Brain microvascular endothelial cell (primary cell): ENCODE data around the gene DENR.
"Not testable (repeated sequence)": the region's sequence is repeated elsewhere in the genome, so short reads cannot be mapped to it uniquely, and the experiment has no call there.

ENCODE experiments used
- DNase-seq: peaks from one replicate; pipeline ENCODE4 v3.0.0-alpha.2; 2020
- H3K27ac ChIP-seq: fragments of 250-450 bp; sonication (Bioruptor Pico); 2 replicates; pipeline ENCODE4 v1.5.1; 2020; ENCODE audit warnings: mild to moderate bottlenecking, moderate library complexity
- H3K27me3 ChIP-seq: fragments of 250-450 bp; sonication (Bioruptor Pico); replicated peaks from 2 replicates; pipeline ENCODE4 v1.5.1; 2020; ENCODE audit warnings: mild to moderate bottlenecking
- H3K36me3 ChIP-seq: fragments of 250-450 bp; sonication (Bioruptor Pico); replicated peaks from 2 replicates; pipeline ENCODE4 v1.5.1; 2020; ENCODE audit warnings: mild to moderate bottlenecking
- H3K4me3 ChIP-seq: 2 replicates; pipeline ENCODE4 v1.5.1; 2011; ENCODE audit warnings: low read depth, mild to moderate bottlenecking, control low read depth, low read length, moderate library complexity
- in situ Hi-C: cut with HindIII; loops from 2 replicates; pipeline ENCODE4 v1.10.0; 2017; ENCODE audit warnings: low sequenced_read_pairs, low pct_ligation_motif_present
- TF ChIP-seq, protein P1 (sequence below): IDR thresholded peaks from 2 replicates; pipeline ENCODE4 v1.5.1; 2011; ENCODE audit warnings: low read depth, mild to moderate bottlenecking, moderate library complexity, low read length, control low read depth, inconsistent platforms; ENCODE audit errors: missing control alignments

Gene DENR

GRCh38 chr12:122752464-122753318, at the start of gene DENR:
Gene DENR, plus strand, starts transcription at chr12:122752824. Its CDS starts 878 bp downstream, at chr12:122753702.
- Histone ChIP-seq H3K27ac (peak within 1 kb of the TSS; percentile 83), H3K36me3 (peaks cover 23% of the 10 kb centered on the region), H3K27me3 (no peaks in the 10 kb centered on the region), H3K4me3 (peak within 1 kb of the TSS; percentile 94)
- DNase-seq, result peak; percentile 94
- TF ChIP-seq, protein P1, sequence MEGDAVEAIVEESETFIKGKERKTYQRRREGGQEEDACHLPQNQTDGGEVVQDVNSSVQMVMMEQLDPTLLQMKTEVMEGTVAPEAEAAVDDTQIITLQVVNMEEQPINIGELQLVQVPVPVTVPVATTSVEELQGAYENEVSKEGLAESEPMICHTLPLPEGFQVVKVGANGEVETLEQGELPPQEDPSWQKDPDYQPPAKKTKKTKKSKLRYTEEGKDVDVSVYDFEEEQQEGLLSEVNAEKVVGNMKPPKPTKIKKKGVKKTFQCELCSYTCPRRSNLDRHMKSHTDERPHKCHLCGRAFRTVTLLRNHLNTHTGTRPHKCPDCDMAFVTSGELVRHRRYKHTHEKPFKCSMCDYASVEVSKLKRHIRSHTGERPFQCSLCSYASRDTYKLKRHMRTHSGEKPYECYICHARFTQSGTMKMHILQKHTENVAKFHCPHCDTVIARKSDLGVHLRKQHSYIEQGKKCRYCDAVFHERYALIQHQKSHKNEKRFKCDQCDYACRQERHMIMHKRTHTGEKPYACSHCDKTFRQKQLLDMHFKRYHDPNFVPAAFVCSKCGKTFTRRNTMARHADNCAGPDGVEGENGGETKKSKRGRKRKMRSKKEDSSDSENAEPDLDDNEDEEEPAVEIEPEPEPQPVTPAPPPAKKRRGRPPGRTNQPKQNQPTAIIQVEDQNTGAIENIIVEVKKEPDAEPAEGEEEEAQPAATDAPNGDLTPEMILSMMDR, result peak; percentile 89
- in situ Hi-C loops, result loop anchor here (25.0 kb wide), 1 partner anchor 115 kb away; no protein-coding TSS in a partner anchor

DNA sequence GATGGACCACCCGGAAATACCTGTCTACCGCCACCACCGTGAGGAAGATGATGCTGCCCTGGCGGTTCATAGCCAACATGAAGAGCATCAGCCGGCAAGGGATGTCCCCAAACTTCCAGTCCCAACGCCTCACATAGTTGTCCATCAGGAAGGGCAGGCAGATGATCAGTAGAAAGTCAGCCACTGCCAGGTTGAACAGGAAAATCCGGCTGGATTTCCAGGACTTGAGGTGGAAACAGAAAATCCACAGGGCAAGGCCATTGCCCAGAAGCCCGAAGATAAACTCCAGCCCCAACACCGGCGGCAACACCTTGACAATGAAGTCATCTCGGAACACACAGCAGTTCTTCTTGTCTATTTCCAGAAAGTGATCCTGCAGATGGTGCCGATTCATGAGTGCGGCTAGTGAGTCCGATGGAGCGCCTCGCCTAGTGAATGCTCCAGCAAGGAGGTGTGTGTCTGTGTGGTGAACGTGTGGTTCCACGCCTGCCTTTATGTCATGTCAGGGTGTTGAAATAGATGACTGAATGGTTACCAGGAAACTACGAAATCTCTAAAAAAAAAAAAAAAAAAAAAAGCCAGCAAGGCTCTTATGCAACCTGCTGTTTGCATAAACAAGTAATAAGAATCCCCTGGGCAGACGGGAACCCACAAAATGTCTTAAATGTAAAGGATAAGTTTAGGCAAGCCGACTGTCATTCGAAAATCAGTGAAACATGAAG, 49.6 kb upstream of the DENR start, which contains the start of gene HCAR2:
Gene HCAR2 (minus strand): TSS at position 468 of the 722 bp plus-strand sequence. CDS start 74 bp downstream, at position 394.
- in situ Hi-C loops, H3K27ac ChIP-seq, H3K4me3 ChIP-seq, DNase-seq, H3K36me3 ChIP-seq, H3K27me3 ChIP-seq: not testable (repeated sequence)

GRCh38 chr12:122703841-122704240, 48.8 kb upstream of the DENR start:
- DNase-seq, H3K27ac ChIP-seq, H3K27me3 ChIP-seq, H3K36me3 ChIP-seq, in situ Hi-C loops, H3K4me3 ChIP-seq: not testable (repeated sequence)

DNA sequence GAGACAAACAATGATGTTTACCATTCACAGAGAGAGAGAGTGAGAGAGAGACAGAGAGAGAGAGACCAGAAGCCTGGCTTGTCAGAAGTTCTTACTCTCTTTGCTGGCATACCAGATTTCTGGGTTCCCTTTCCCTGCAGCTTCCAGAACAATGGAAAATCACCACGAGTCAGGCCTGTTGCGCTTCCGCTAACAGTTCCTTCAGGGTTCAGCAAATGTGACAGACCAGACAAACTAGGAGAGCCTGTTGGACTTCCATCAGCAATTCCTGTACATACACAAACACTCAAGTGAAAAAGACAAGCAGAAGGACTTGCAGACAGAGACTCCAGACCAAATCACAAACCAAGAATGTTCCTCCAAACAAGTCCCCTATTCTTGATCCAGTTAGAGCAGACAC, 43.3 kb upstream of the DENR start:
- H3K36me3 ChIP-seq, in situ Hi-C loops, DNase-seq, H3K4me3 ChIP-seq, H3K27me3 ChIP-seq, H3K27ac ChIP-seq: not testable (repeated sequence)

GRCh38 chr12:122710341-122710740, 42.3 kb upstream of the DENR start:
- H3K36me3 ChIP-seq, H3K4me3 ChIP-seq, DNase-seq, H3K27ac ChIP-seq, in situ Hi-C loops, H3K27me3 ChIP-seq: not testable (repeated sequence)

DNA sequence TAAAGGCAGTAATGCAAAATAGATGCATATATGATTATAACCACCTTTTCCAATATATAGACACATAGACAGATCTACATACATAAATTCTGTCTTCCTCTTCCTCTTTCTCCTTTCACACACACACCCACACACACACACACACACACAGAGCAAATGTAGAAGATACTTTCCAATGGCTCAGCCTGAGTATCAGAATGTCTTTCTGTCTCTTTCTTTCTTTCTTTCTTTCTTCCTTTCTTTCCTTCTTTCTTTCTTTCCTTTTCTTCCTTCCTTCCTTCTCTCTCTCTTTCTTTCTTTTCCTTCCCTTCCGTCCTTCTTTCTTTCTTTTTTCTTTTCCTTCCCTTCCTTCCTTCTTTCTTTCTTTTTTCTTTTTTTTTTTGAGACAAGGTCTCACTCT, 41.4 kb upstream of the DENR start:
- in situ Hi-C loops, H3K4me3 ChIP-seq, H3K27me3 ChIP-seq, H3K36me3 ChIP-seq, H3K27ac ChIP-seq, DNase-seq: not testable (repeated sequence)

DNA sequence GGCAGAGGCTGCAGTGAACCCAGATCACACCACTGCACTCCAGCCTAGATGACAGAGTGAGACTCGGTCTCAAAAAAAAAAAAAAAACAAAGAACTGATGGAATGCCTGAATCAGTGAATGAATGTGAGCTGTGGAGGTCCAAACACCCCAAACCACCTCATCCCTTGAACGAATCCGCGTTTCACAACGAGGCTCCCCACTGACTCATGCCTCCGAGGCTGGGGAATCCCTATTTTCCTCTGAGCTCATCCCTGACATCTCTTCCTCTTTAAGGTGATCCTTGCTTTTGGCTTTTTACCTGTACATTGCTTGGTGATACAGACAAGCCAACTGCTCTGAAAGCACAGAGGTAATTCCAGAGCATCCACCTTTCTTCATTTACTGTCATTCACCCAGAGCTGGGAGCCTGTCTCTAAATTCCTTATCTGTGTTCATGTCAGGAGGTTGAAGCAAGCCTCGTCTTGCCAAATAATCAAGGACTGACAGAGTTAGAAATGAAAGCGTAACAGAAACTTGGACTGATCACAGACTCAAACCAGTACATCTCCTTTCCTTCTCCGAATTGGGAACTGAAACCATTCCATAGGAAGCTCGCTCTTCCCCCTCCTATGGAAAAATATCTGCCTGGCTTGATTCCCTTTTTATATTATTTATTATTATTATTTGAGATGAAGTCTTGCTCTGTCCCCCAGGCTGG, 39.0 kb upstream of the DENR start:
- H3K27ac ChIP-seq, H3K36me3 ChIP-seq, H3K27me3 ChIP-seq, in situ Hi-C loops, DNase-seq, H3K4me3 ChIP-seq: not testable (repeated sequence)

DNA sequence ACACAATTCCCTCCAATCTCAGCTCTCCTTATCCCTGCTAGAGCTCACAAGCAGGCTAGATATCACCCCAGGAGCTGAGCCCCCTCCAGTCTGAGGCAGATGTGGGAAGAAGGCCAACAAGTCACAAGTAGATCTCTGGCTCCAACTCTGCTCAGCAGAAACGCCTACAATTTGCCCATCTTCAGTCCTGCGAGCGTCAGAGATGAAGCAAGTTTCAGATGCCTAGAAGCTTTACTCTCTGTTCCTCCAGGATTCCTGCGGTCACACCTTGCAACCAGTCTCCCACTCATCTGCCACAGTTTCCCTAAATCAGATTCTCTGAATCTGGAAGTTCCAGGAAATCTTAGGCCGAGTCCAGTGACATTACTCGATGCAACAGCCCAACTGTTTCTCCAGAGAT, 37.4 kb upstream of the DENR start:
- H3K36me3 ChIP-seq, H3K27me3 ChIP-seq, H3K27ac ChIP-seq, DNase-seq, H3K4me3 ChIP-seq, in situ Hi-C loops: not testable (repeated sequence)

DNA sequence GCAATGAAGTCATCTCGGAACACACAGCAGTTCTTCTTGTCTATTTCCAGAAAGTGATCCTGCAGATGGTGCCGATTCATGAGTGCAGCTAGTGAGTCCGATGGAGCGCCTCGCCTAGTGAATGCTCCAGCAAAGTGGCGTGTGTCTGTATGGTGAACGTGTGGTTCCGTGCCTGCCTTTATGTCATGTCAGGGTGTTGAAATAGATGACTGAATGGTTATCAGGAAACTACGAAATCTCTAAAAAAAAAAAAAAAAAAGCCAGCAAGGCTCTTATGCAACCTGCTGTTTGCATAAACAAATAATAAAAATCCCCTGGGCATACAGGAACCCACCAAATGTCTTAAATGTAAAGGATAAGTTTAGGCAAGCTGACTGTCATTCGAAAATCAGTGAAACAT, 36.0 kb upstream of the DENR start, which contains the start of gene HCAR3:
Gene HCAR3 (minus strand): TSS at position 154 of the 400 bp plus-strand sequence. CDS start 74 bp downstream, at position 80.
- H3K27ac ChIP-seq, H3K27me3 ChIP-seq, DNase-seq, H3K36me3 ChIP-seq, in situ Hi-C loops, H3K4me3 ChIP-seq: not testable (repeated sequence)
